ENCODE results near the gene FRMPD4.

Gene FRMPD4

GRCh38 chrX:12206413-12206812 lies 68.1 kb downstream of the FRMPD4 start:
- H3K4me3 ChIP-seq (ENCODE audit: low read depth, low read length): no peak overlapping the region
- TF ChIP-seq CTCF (IDR thresholded peaks at IDR 0.05; ENCODE audit: low read depth, low read length, missing control alignments): no peak
- DNase-seq (ENCODE audit: low read depth): no peak

- TF ChIP-seq CTCF (IDR thresholded peaks at IDR 0.05; ENCODE audit: low read depth, low read length, missing control alignments): no peak
- no peak overlapping the region for H3K4me3 ChIP-seq (ENCODE audit: low read depth, low read length)
- no peak for DNase-seq (ENCODE audit: low read depth)
Measured at GRCh38 chrX:12210196-12210815, 72.0 kb downstream of the FRMPD4 start.

- DNase-seq (ENCODE audit: low read depth): no peak
- no peak overlapping the region for H3K4me3 ChIP-seq (ENCODE audit: low read depth, low read length)
- no peak for TF ChIP-seq CTCF (IDR thresholded peaks at IDR 0.05; ENCODE audit: low read depth, low read length, missing control alignments)
Measured at GRCh38 chrX:12210971-12211370, 72.7 kb downstream of the FRMPD4 start.

GRCh38 chrX:12223650-12224049 lies 85.4 kb downstream of the FRMPD4 start:
- TF ChIP-seq CTCF (IDR thresholded peaks at IDR 0.05; ENCODE audit: low read depth, low read length, missing control alignments): no peak
- DNase-seq (ENCODE audit: low read depth): no peak
- H3K4me3 ChIP-seq (ENCODE audit: low read depth, low read length): no peak overlapping the region

- no peak for TF ChIP-seq CTCF (IDR thresholded peaks at IDR 0.05; ENCODE audit: low read depth, low read length, missing control alignments)
- DNase-seq (ENCODE audit: low read depth): no peak
- H3K4me3 ChIP-seq (ENCODE audit: low read depth, low read length): no peak overlapping the region
Measured at GRCh38 chrX:12225107-12225506, 86.8 kb downstream of the FRMPD4 start.

GRCh38 chrX:12227412-12228041 lies 89.3 kb downstream of the FRMPD4 start:
- no peak for DNase-seq (ENCODE audit: low read depth)
- TF ChIP-seq CTCF (IDR thresholded peaks at IDR 0.05; ENCODE audit: low read depth, low read length, missing control alignments): no peak
- no peak overlapping the region for H3K4me3 ChIP-seq (ENCODE audit: low read depth, low read length)

GRCh38 chrX:12228862-12229261 lies 90.6 kb downstream of the FRMPD4 start:
- TF ChIP-seq CTCF (IDR thresholded peaks at IDR 0.05; ENCODE audit: low read depth, low read length, missing control alignments): no peak
- no peak overlapping the region for H3K4me3 ChIP-seq (ENCODE audit: low read depth, low read length)
- no peak for DNase-seq (ENCODE audit: low read depth)

All from GM12864 (cell line).